HG03460 (cell line): ENCODE data around the gene CRYBG3.
"Not testable (repeated sequence)": the region's sequence is repeated elsewhere in the genome, so short reads cannot be mapped to it uniquely, and the experiment has no call there.

Experiments used
- ATAC-seq: cut with Tn5 transposase; IDR thresholded peaks from one replicate; pipeline ENCODE4 v1.9.1; 2021; ENCODE audit not compliant: unreplicated experiment

CRYBG3 gene

GRCh38 chr3:97821774-97822358 is at the start of gene CRYBG3:
Gene CRYBG3 (plus strand): TSS chr3:97822011. CDS start chr3:97822207, 196 bp downstream.
- ATAC-seq = peak; percentile 97

DNA sequence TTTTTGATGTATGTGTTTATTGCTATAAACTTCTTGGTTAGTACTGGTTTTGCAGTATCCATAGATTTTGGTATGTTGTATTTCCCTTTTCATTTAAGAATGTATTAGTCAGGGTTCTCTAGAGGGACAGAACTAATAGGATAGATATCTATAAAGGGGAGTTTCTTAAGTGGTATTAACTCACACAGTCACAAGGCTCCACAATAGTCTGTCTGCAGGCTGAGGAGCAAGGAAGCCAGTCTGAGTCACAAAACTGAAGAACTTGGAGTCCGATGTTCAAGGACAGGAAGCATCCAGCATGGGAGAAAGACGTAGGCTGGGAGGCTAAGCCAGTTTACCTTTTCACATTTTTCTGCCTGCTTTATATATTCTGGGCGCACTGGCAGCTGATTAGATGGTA is 48.9 kb upstream of the CRYBG3 start:
- no peak for ATAC-seq

GRCh38 chr3:97778152-97778551 is 43.7 kb upstream of the CRYBG3 start:
- no peak for ATAC-seq

DNA sequence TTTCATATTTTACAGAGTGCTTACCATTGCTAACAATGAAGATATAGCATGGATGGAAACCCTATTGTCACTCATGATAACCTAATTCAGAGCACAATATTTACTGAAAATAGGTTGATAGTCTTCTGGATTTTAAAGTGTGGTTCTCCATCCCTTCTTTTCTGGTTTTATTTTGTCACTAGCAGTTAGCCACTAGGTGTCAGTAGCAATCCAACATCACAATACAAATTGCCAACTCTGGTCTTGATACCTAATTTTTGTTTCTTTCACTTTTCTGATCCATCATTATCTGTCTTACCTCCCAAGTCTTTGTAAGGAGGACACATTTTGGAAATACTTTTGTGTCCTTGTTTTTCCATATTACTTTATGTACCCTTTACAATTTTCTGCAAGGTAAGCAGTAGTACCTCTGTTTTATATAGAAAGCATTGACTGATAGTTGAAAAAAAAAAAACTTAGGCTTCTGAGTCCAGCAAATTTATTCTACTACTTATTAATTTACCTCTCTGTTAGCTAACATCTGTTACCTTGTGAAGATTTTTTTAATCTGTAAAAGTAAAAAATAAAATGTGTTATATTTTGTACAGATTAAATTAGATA is 28.3 kb upstream of the CRYBG3 start:
- ATAC-seq = no peak

- ATAC-seq = no peak
Observed at GRCh38 chr3:97795951-97796350, 25.9 kb upstream of the CRYBG3 start.

GRCh38 chr3:97804471-97804870 is 17.3 kb upstream of the CRYBG3 start:
- no peak for ATAC-seq

- ATAC-seq = no peak
Observed at GRCh38 chr3:97810779-97811390, 10.9 kb upstream of the CRYBG3 start.

DNA sequence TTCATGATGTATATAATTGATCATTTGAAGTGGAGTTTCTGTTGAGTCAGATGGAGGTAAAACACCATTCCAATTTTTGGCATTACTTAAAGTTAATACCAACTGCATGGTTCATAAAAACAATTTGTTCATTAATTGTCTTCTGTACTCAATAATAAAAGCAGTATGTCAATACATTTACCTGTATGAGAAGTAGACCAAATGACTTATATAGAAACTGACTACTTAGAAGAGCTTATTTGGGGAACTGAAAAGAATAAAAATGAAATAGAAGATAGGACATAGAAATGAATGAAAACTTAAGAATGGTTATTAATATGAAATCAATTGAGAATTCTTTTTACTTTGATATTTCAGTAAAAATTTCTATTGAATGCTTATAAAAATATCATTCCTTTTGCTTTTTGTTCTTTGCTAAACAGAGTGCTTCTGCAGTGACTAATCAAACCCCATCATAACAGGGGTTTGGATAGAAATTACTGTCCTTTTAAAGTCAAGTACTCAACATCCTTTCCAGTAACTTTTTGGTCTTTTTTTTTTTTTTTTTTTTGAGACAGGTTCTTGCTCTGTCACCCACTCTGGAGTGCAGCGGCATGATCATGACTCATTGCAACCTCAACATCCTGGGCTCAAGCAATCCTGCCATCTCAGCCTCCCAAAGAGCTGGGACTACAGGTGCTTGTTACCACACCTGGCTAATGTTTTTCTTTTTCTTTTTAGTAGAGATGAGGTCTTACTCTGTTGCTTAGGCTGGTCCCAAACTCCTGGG is 6.5 kb upstream of the CRYBG3 start:
- no peak for ATAC-seq

DNA sequence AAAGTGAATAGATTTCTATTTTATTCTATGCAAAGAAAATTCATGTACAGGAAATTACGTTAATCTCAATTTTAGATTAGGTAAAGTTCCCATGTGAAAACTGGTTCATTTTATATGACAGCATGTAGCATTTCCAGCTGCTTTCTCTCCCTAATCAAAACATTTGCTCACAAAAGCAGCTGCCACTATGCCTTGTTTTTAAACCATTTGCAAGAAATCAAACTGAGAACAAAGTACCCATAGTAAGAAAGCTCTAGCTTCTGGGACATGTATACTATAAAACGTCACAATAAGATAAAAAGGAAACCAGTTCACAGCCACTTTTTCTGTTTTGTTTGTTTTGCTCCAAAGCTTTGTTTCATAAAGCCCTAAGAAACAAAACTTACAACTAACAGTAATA is 5.0 kb upstream of the CRYBG3 start:
- no peak for ATAC-seq

GRCh38 chr3:97817965-97818364 is 3.8 kb upstream of the CRYBG3 start:
- ATAC-seq = no peak

- no peak for ATAC-seq
Observed at GRCh38 chr3:97820780-97821179, 1.0 kb upstream of the CRYBG3 start.

DNA sequence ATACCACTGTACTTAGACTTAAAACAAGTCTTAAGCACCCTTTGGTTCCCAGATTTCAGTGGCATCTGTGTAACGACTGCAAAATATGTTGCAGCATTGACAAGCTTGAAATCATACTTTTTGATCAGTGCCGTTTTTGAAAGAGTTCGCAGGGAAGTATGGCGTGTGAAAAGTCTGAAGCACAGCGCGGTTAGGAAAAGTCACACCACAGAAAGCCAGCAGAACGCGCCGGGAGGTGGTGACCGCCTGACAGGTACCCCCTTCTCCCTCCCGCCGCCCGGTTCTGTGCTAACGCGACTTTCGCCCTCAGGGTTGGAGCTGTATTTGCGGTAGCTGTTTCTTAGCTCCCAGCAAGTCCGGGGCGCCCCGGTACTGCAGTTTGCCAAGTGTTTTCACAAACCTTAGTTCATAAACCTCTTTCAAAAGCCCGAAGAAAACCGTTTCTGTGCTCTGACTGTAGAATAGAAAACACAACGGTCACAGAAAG is 481 bp upstream of the CRYBG3 start:
- peak; percentile 48 for ATAC-seq

GRCh38 chr3:97822359-97822775 is 556 bp downstream of the CRYBG3 start:
- ATAC-seq = peak; percentile 28

DNA sequence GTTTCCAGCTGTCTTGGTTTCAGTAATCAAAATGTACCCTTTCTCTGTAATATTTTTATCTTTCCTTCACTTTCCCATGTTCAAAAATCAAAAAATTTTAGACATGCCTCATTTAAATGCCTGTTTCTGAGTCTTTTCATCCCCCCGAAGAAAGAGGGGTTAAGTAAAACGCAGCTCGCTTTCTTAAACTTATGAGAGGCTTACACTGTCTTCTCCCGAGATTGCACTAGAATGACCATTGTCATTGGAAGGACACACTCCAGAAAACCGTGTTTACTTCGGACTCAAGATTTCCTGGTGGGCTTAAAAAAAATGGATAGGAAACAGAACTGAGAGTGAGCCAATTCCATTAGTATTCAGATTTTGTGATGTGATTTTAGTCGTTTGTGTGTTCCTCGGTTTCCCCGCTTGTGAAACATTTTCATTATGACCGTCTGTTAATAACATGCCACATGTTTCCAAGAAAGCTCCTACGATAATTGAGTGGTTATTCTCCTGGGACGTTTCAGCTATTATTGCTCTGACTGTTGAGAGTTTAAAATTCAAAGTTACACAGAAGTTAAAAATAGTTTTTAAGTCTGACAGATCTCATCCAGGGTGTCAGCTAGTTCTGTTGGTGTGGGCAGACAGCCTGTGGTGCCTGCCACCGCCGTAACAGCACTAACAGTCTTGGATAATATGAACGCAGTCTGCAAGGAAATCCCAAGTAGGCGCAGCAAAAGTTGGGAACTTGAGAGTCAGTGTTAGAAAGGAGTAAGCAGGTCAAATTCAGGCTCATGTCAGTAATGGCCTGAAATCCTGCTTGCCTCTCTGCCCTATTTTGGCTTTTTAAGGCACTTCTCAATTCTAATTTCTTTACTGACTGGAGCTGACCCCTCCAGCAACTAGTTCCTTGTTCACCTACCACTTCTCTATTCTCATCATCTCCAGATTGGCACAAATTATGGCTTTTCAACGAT is 1.5 kb downstream of the CRYBG3 start:
- no peak for ATAC-seq

- ATAC-seq = no peak
Observed at GRCh38 chr3:97825101-97825500, 3.3 kb downstream of the CRYBG3 start.

DNA sequence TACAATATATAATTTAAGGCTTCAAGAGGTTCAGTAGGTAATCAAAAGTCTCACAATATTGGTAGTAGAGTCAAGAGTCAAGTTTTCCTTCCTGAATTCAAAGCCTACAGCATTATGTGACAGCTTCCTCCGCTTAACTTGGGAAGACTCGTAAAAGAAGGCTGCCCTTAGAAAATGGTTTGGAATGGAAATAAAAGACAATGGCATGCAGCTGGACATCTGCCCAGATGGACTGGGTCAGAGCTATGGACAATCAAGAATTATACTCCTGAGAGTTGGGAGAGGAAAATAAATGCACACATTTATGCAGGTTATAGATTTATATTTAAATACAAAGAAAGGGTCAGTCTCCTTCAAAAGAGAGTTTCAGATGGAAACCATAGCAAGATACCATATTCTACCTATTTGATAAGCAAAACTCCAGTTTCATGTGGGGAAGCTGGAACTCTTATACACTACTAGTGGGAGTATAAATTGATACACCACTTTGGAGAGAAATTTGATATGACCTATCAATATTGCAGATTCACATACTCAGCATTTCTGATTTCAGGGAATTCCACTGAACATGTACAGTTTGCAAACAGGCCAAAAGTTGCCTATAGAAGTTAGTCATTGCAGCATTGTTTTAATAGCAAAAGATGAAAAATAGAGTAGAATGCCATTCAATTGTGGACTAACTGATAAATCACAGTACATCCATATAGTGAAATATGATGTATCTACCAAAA is 6.1 kb downstream of the CRYBG3 start:
- no peak for ATAC-seq

DNA sequence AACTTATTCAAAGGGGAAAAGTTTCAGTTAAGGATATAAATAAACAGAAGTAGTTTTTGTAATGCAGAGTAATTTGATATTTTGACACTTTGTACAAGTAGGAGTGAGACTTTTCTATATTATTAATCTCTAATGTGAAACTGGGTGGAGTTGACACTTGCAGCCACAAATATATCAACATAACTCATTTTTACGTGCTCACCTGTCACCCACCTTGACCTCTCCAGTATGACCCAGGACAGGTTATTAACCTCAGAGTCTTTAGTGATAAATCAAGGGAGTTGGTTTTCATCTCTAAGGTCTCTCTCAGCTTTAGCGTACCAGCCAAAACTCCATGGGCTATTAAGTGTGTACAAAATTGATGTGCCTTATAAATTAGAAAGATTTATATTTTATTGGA is 7.4 kb downstream of the CRYBG3 start:
- no peak for ATAC-seq

DNA sequence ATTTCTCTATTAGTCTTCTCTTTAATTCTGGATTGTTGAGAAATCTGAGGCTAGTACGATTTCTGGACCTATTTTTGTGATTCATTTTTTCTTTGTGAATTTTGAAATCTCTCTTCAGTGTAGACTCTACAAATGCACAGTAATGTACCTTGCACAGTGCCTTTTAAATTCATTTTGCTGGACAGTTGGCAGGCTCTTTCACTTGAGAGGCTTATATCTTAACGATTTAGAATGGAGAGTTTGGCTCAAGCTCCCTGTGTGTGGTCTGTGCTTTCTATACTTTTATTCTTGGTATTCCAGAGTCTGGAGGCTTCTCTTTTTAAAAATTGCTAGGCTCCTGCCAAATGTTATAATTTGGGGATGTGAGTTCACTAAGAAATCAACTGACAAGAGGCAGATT is 8.8 kb downstream of the CRYBG3 start:
- ATAC-seq = no peak

DNA sequence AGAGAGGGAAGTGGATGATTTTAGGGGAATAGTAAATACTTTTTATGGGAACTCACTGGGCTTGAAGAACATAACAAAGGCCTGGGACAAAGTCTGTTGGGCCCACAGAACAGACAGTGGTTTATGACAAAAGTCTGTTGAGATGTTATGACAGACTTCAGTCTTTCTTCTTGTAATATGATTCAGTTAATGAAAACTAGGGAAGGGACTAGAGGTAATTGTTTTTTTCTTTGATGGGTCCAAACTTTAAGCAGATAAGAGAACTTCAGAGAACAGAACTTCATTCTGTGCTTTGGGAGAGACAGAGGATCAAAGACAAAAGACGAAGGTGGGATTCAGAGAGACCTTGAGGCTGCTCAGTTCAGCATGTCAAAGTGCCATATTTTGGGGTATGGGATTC is 9.3 kb downstream of the CRYBG3 start:
- ATAC-seq = no peak

DNA sequence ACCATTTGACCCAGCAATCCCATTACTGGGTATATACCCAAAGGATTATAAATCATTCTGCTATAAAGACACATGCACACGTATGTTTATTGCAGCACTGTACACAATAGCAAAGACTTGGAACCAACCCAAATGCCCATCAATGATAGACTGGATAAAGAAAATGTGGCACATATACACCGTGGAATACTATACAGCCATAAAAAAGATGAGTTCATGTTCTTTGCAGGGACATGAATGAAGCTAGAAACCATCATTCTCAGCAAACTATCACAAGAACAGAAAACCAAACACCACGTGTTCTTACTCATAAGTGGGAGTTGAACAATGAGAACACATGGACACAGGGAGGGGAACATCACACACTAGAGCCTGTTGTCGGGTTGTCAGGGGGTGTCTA is 11.4 kb downstream of the CRYBG3 start:
- ATAC-seq = not testable (repeated sequence)
